GM12878 (cell line): ENCODE measurements around the gene LHX6. TPM values are rescaled to one million over a fixed set of nuclear protein-coding genes. Genes with fewer than 3 reads are reported as not detected.

Experiments
- ATAC-seq: fragments of 200-7000 bp; cut with Tn5 transposase; 3 replicates; pipeline ENCODE4 v1.9.1; 2020; ENCODE audit warnings: mild to moderate bottlenecking, moderate library complexity
- BruUV-seq: library from RNA; stranded (reverse); fragments of 400-500 nt; replicated peaks from 2 replicates; lab custom pipeline; 2021; lab: Mats Ljungman, UMichigan
- CTCF ChIA-PET: fragments of 300-600 bp; sonication (Branson Sonifier 250); formaldehyde crosslinking; extraction: SDS; loops from one replicate; lab custom pipeline; 2021; ENCODE audit warnings: inconsistent platforms; lab: Yijun Ruan, JAX
- POLR2A ChIA-PET: fragments of 350-600 bp; formaldehyde crosslinking; extraction: SDS; loops from one replicate; lab custom pipeline; 2021; ENCODE audit warnings: inconsistent platforms; lab: Charles Lee
- RAD21 ChIA-PET: fragments of 300-600 bp; sonication (Branson Sonifier 250); formaldehyde crosslinking; loops from one replicate; lab custom pipeline; 2023; ENCODE audit warnings: antibody characterized with exemption; ENCODE audit not compliant: unreplicated experiment; lab: Charles Lee
- SMC1A ChIA-PET: fragments of 300-600 bp; sonication (Branson Sonifier 250); formaldehyde crosslinking; loops from one replicate; lab custom pipeline; 2023; ENCODE audit not compliant: unreplicated experiment, uncharacterized antibody; lab: Charles Lee
- DNase-seq: peaks from one replicate; pipeline ENCODE4 v3.0.0-alpha.2; 2011; ENCODE audit warnings: low read depth, low spot score
- FAIRE-seq: peaks from 3 replicates; lab custom pipeline; 2011; peaks lifted over from hg19 to GRCh38; lab: Jason Lieb, UNC
- H2AFZ ChIP-seq: 2 replicates; pipeline ENCODE4 v1.6.0; 2011; ENCODE audit warnings: low read depth, low read length, control low read depth; ENCODE audit not compliant: control insufficient read depth
- H3K27ac ChIP-seq: 2 replicates; pipeline ENCODE4 v1.5.1; 2011; ENCODE audit warnings: control low read depth; ENCODE audit not compliant: control insufficient read depth, insufficient read depth
- H3K27me3 ChIP-seq, 2 experiments: replicated peaks in 1 of 2; 2 replicates each; pipeline versions ENCODE4 v1.6.0 to v1.6.1; 2011; ENCODE audit warnings: low read length in 1 of 2; ENCODE audit not compliant: control insufficient read depth in 2 of 2, insufficient read depth in 2 of 2
- H3K36me3 ChIP-seq, 2 experiments: 2 replicates each; pipeline ENCODE4 v1.5.1; 2011; ENCODE audit warnings: low read length in 1 of 2; ENCODE audit not compliant: control insufficient read depth in 2 of 2, insufficient read depth in 2 of 2
- H3K4me1 ChIP-seq: 2 replicates; pipeline ENCODE4 v1.6.1; 2011; ENCODE audit warnings: mild to moderate bottlenecking, low read length, moderate library complexity, mixed read lengths; ENCODE audit not compliant: control insufficient read depth, insufficient read depth
- H3K4me2 ChIP-seq: 2 replicates; pipeline ENCODE4 v1.6.0; 2011; ENCODE audit warnings: control low read depth; ENCODE audit not compliant: control insufficient read depth, insufficient read depth
- H3K4me3 ChIP-seq: fragments of 200-600 bp; sonication (generic); 2 replicates; pipeline ENCODE4 v1.5.1; 2016
- H3K79me2 ChIP-seq: 2 replicates; pipeline ENCODE4 v1.6.0; 2011; ENCODE audit warnings: low read length; ENCODE audit not compliant: control insufficient read depth, insufficient read depth
- H3K9ac ChIP-seq: 2 replicates; pipeline ENCODE4 v1.8.0; 2011; ENCODE audit warnings: low read length, control low read depth, mixed read lengths; ENCODE audit not compliant: control insufficient read depth, insufficient read depth
- H3K9me3 ChIP-seq: replicated peaks from 3 replicates; pipeline ENCODE4 v1.5.1; 2011; ENCODE audit warnings: mild to moderate bottlenecking, low read length; ENCODE audit not compliant: control insufficient read depth, insufficient read depth
- H4K20me1 ChIP-seq: 2 replicates; pipeline ENCODE4 v1.6.0; 2011; ENCODE audit not compliant: control insufficient read depth, insufficient read depth
- HDGF ChIP-seq: fragments of 450-650 bp; IDR thresholded peaks from 2 replicates; pipeline ENCODE4 v1.6.1; 2016; ENCODE audit warnings: antibody characterized with exemption
- POU2F2 ChIP-seq: IDR thresholded peaks from 3 replicates; pipeline ENCODE4 v1.6.1; 2011; ENCODE audit warnings: low read depth, mild to moderate bottlenecking, low read length, borderline replicate concordance
- WGBS: methylation state at CpG from one replicate; pipeline ENCODE4 v1.1.6; 2016; ENCODE audit warnings: low lambda C conversion rate; ENCODE audit not compliant: insufficient replicate concordance, insufficient coverage; ENCODE audit errors: missing lambda C conversion rate; 5-methylcytosine and 5-hydroxymethylcytosine counted together
- in situ Hi-C: fragments of 300-500 bp; cut with MboI; formaldehyde crosslinking; loops from 9 replicates; pipeline ENCODE4 v1.14.3; 2018; ENCODE audit warnings: mixed read lengths
- intact Hi-C: fragments of 100-400 bp; cut with micrococcal nuclease; formaldehyde crosslinking; loops from one replicate; pipeline ENCODE4 v1.14.2; 2022; ENCODE audit not compliant: unreplicated experiment
- polyA plus RNA-seq, 11 experiments: library from polyadenylated mRNA; depleted of rRNA in 4 of 11; unstranded in 6 of 11; stranded (reverse) in 5 of 11; fragments of >200 nt; fragmentation: Nextera tagmentation in 4 of 11; fragmentation: Illumina TruSeq in 1 of 11; extraction: Ambion mirVana in 4 of 11; extraction: Trizol in 1 of 11; gene quantifications; 1 replicate in 1 of 11; 2 replicates in 10 of 11; pipeline versions ENCODE4 v1.2.1 to v1.2.3, GENCODE V29; 2011 to 2016; ENCODE audit warnings: inconsistent platforms in 2 of 11, missing spikeins in 2 of 11, low read depth in 1 of 11
- total RNA-seq, 4 experiments: library from RNA; depleted of rRNA in 3 of 4; stranded (reverse); fragments of >200 nt in 3 of 4; fragmentation: Illumina TruSeq in 1 of 4; extraction: Trizol in 1 of 4; gene quantifications; 2 replicates each; pipeline versions ENCODE4 v1.2.1 to v1.2.3, GENCODE V29; 2013 to 2021
- TF ChIP-seq, protein P1 (sequence below): fragments of 450-650 bp; IDR thresholded peaks from 2 replicates; pipeline ENCODE4 v1.6.1; 2016; ENCODE audit warnings: mild to moderate bottlenecking
- TF ChIP-seq, protein P2 (sequence below): fragments of 450-650 bp; IDR thresholded peaks from 2 replicates; pipeline ENCODE4 v1.6.1; 2017; ENCODE audit warnings: mild to moderate bottlenecking, low read depth, inconsistent platforms; ENCODE audit not compliant: poor library complexity, severe bottlenecking

The LHX6 gene
- total and polyA plus RNA-seq, 10 of the 15 experiments (the other 5 are each of a cell fraction or from before 2014, with no cell fraction given): not detected

DNA sequence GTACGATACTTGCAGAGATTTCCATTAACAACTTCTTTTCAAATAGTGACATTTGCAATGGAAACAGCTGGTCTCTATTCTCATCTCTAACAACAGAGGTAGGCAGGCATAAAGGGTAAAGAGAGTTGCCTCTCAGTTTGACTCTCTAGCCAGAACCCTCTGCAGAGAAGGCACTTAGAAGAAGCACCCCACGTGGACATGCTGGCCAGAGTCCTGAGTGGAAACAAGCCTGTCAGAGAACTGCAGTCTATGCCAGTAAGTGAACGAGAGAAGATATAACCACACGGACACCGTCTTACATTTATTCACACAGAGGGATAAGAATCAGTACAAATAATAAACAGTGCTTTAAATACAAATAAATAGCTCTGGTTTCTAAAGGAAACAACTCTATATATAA, 11.0 kb upstream of the LHX6 start:
- no peaks in the 10 kb centered on the region for H3K9me3 ChIP-seq
- 89% methylated on average over 5 of the region's 5 CpGs for WGBS
- ATAC-seq (no peak), FAIRE-seq (no peak), DNase-seq (no peak)
- intact Hi-C loops (no loop called here), in situ Hi-C loops (no loop called here)
- ChIA-PET CTCF (no interaction called here), RAD21 (no interaction called here), POLR2A (no interaction called here), SMC1A (no interaction called here)
- no peak overlapping the region for H3K4me2 ChIP-seq
- no TSS peak for BruUV-seq
- H3K4me3 ChIP-seq: no peak overlapping the region
- no peaks in the 10 kb centered on the region for H3K27me3 ChIP-seq
- no peaks in the 10 kb centered on the region for H3K4me1 ChIP-seq
- H2AFZ ChIP-seq: no peak overlapping the region
- TF ChIP-seq POU2F2: no peak
- no peak for TF ChIP-seq HDGF
- TF ChIP-seq, protein P1, sequence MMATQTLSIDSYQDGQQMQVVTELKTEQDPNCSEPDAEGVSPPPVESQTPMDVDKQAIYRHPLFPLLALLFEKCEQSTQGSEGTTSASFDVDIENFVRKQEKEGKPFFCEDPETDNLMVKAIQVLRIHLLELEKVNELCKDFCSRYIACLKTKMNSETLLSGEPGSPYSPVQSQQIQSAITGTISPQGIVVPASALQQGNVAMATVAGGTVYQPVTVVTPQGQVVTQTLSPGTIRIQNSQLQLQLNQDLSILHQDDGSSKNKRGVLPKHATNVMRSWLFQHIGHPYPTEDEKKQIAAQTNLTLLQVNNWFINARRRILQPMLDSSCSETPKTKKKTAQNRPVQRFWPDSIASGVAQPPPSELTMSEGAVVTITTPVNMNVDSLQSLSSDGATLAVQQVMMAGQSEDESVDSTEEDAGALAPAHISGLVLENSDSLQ: no peak
- TF ChIP-seq, protein P2, sequence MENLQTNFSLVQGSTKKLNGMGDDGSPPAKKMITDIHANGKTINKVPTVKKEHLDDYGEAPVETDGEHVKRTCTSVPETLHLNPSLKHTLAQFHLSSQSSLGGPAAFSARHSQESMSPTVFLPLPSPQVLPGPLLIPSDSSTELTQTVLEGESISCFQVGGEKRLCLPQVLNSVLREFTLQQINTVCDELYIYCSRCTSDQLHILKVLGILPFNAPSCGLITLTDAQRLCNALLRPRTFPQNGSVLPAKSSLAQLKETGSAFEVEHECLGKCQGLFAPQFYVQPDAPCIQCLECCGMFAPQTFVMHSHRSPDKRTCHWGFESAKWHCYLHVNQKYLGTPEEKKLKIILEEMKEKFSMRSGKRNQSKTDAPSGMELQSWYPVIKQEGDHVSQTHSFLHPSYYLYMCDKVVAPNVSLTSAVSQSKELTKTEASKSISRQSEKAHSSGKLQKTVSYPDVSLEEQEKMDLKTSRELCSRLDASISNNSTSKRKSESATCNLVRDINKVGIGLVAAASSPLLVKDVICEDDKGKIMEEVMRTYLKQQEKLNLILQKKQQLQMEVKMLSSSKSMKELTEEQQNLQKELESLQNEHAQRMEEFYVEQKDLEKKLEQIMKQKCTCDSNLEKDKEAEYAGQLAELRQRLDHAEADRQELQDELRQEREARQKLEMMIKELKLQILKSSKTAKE: no peak
- peaks cover 2 to 11% of the 10 kb centered on the region in 2 experiments for H3K36me3 ChIP-seq
- no peaks in the 10 kb centered on the region for H3K79me2 ChIP-seq
- H3K9ac ChIP-seq: no peak overlapping the region
- H3K27ac ChIP-seq: no peak overlapping the region
- no peaks in the 10 kb centered on the region for H4K20me1 ChIP-seq
